Stimulated activated CD4-positive, alpha-beta T cell treated with anti-CD3 and anti-CD28 coated beads, Interleukin-12 subunit alpha, Interleukin-12 subunit beta, amount 100 ng/mL, for 24 hours (primary cell): ENCODE data around the gene BCKDK.

Source experiments
- DNase-seq, 2 experiments: peaks; one replicate each; pipeline ENCODE4 v3.0.0-alpha.2; 2020; ENCODE audit warnings: low read depth in 2 of 2

The BCKDK gene

GRCh38 chr16:31080035-31080629, 28.1 kb upstream of the BCKDK start:
- no peak for DNase-seq

- DNase-seq, result no peak
Measured at GRCh38 chr16:31080756-31081419, 27.3 kb upstream of the BCKDK start.

- DNase-seq, result no peak
Measured at GRCh38 chr16:31081428-31082351, 26.5 kb upstream of the BCKDK start.

GRCh38 chr16:31082368-31083045, 25.7 kb upstream of the BCKDK start:
- DNase-seq, result no peak

GRCh38 chr16:31083081-31083480, 25.1 kb upstream of the BCKDK start:
- DNase-seq, result no peak

GRCh38 chr16:31083556-31083955, 24.6 kb upstream of the BCKDK start:
- DNase-seq, result no peak

GRCh38 chr16:31083981-31084380, 24.2 kb upstream of the BCKDK start:
- DNase-seq, result no peak

GRCh38 chr16:31084584-31085302, 23.4 kb upstream of the BCKDK start:
- DNase-seq, result no peak

GRCh38 chr16:31085411-31085810, 22.8 kb upstream of the BCKDK start:
- DNase-seq, result no peak

GRCh38 chr16:31085873-31086628, 22.1 kb upstream of the BCKDK start:
- DNase-seq, result no peak

GRCh38 chr16:31086629-31086906, 21.6 kb upstream of the BCKDK start:
- no peak for DNase-seq

- no peak for DNase-seq
Measured at GRCh38 chr16:31087481-31087880, 20.7 kb upstream of the BCKDK start.

- no peak for DNase-seq
Measured at GRCh38 chr16:31087971-31088370, 20.2 kb upstream of the BCKDK start.

- no peak for DNase-seq
Measured at GRCh38 chr16:31088459-31089183, 19.6 kb upstream of the BCKDK start, which contains the start of gene PRSS53. TSS of gene PRSS53 (minus strand) at chr16:31088943. CDS start at chr16:31088809, 134 bp downstream.

GRCh38 chr16:31089199-31089598, 19.0 kb upstream of the BCKDK start:
- no peak for DNase-seq

GRCh38 chr16:31090540-31090939, 17.6 kb upstream of the BCKDK start:
- DNase-seq, result no peak

- DNase-seq, result no peak
Measured at GRCh38 chr16:31092330-31092729, 15.9 kb upstream of the BCKDK start.

- no peak for DNase-seq
Measured at GRCh38 chr16:31093132-31093703, 15.0 kb upstream of the BCKDK start.

GRCh38 chr16:31094088-31094423, 14.1 kb upstream of the BCKDK start:
- DNase-seq, result no peak
